ENCODE measurements around the gene RAD9A.

Gene RAD9A

GRCh38 chr11:67391304-67392182, at the start of gene RAD9A:
TSS of gene RAD9A (plus strand) at chr11:67391986. CDS start at chr11:67392045, 59 bp downstream.
- Mint-ChIP-seq H3K4me3 (peak within 1 kb of the TSS; percentile 88), H3K9me3 (no peaks in the 10 kb centered on the region), H3K27ac (peak within 1 kb of the TSS; percentile 55), H3K27me3 (no peaks in the 10 kb centered on the region), H3K4me1 (peaks cover 35% of the 10 kb centered on the region), H3K36me3 (no peaks in the 10 kb centered on the region)
- DNase-seq (ENCODE audit: low spot score in 2 of 2) (peak; percentile 85 to 89), ATAC-seq (ENCODE audit: low read depth) (peak; percentile 84)

DNA sequence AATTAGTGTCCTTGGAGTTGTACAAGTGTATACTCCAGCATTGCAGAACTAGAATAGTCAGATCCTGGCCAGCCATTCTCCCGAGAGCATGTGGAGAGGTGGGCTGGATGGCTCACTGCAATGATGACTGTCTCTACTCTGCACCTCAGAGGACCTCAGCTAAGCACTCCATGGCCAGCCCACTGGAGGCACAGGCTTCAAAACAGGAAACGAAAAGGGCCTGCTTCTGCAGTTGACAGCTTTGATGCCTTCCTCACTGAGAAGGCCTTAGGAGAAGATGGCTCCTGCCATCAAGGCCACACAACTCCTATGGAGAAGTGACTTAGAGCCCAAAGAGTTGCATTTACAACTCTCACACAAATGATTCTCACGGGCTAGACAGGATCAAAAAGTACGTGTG, 47.5 kb upstream of the RAD9A start:
- no peaks in the 10 kb centered on the region for H3K27me3 Mint-ChIP-seq
- DNase-seq (ENCODE audit: low spot score in 2 of 2) (no peak), ATAC-seq (ENCODE audit: low read depth) (peak; percentile 69)
- H3K9me3 Mint-ChIP-seq: no peaks in the 10 kb centered on the region
- H3K4me1 Mint-ChIP-seq: peaks cover 33% of the 10 kb centered on the region
- peak overlapping the region; percentile 43 for H3K27ac Mint-ChIP-seq
- peak overlapping the region; percentile 48 for H3K4me3 Mint-ChIP-seq
- no peaks in the 10 kb centered on the region for H3K36me3 Mint-ChIP-seq

GRCh38 chr11:67345247-67345919, 46.4 kb upstream of the RAD9A start:
- peak; percentile 50 for ATAC-seq (ENCODE audit: low read depth)
- Mint-ChIP-seq H3K4me3 (no peak overlapping the region), H3K27ac (no peak overlapping the region), H3K36me3 (no peaks in the 10 kb centered on the region), H3K4me1 (peaks cover 43% of the 10 kb centered on the region), H3K27me3 (no peaks in the 10 kb centered on the region), H3K9me3 (no peaks in the 10 kb centered on the region)
- DNase-seq (ENCODE audit: low spot score in 2 of 2): no peak

DNA sequence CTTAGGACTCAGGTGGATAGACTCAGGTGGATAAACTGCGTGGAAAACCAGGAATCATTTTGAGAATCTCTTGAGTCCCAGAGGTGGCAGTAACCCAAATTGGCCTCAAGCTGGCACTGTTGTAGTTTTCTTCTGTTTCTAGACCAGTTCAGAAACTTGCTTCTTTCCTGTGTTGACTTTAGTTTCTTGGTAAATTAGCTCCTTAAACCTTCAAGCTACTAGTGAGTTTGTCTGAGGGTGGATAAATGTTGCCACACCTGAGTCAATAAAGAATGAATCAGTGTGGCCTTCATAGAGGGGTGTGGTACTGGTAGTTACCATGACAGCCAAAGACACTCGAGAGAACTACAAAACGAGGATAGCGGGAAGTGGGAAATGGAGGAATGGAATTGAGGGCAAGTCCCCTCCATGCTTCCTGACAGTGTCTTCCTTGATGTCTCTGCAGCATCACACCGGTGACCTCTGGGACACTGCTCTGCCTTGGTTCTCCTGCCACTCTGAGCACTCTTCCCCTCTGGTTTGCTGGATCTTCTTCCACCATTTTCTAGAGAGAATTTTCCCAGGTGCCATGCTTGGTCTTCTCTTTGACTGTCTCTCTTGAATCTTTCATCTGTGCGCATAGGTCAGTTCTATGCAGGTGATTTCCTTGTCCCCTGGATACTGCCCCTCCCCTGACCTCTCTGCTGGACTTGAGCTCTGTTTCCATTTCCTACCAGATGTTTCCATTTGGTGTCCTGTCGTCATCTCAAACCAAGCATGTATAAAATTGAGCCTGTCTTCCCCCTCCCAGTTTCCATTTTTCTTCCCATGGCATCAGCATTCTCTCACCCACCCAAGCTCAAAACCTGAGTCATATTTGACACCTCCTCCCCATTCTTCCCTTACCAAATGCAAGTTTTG, 45.6 kb upstream of the RAD9A start:
- no peak for DNase-seq (ENCODE audit: low spot score in 2 of 2)
- Mint-ChIP-seq H3K27ac (no peak overlapping the region), H3K4me1 (peaks cover 43% of the 10 kb centered on the region), H3K36me3 (peaks cover under 1% of the 10 kb centered on the region), H3K9me3 (no peaks in the 10 kb centered on the region), H3K27me3 (no peaks in the 10 kb centered on the region), H3K4me3 (no peak overlapping the region)
- peak; percentile 54 for ATAC-seq (ENCODE audit: low read depth)

- no peak for DNase-seq (ENCODE audit: low spot score in 2 of 2)
- Mint-ChIP-seq H3K4me3 (no peak overlapping the region), H3K27me3 (no peaks in the 10 kb centered on the region), H3K27ac (peak overlapping the region; percentile 11), H3K9me3 (no peaks in the 10 kb centered on the region), H3K36me3 (peaks cover 1% of the 10 kb centered on the region), H3K4me1 (peaks cover 45% of the 10 kb centered on the region)
- no peak for ATAC-seq (ENCODE audit: low read depth)
These were observed 43.6 kb upstream of the RAD9A start for GRCh38 chr11:67347964-67348749.

DNA sequence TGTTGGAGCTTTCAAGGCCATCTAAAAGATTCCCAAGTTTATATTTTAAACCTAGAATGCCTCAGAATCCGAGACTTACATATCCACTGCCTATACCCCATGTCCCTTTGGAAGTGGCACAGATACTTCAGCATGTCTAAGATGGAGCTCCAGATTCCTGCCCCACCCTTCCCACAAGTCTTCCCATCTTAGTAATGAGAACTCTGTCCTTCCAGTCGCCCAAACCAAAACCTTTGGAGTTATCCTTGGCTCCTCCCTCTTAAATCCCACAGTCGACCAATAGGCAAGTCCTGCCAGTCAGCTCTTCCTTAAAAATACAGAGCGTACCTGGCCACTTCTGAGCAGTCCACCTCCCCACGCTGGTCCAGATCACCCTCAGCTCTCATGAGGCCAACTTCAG, 42.8 kb upstream of the RAD9A start:
- Mint-ChIP-seq H3K4me1 (peaks cover 49% of the 10 kb centered on the region), H3K36me3 (peaks cover 1% of the 10 kb centered on the region), H3K27ac (peak overlapping the region; percentile 58), H3K9me3 (no peaks in the 10 kb centered on the region), H3K4me3 (no peak overlapping the region), H3K27me3 (no peaks in the 10 kb centered on the region)
- DNase-seq (ENCODE audit: low spot score in 2 of 2) (no peak), ATAC-seq (ENCODE audit: low read depth) (no peak)

DNA sequence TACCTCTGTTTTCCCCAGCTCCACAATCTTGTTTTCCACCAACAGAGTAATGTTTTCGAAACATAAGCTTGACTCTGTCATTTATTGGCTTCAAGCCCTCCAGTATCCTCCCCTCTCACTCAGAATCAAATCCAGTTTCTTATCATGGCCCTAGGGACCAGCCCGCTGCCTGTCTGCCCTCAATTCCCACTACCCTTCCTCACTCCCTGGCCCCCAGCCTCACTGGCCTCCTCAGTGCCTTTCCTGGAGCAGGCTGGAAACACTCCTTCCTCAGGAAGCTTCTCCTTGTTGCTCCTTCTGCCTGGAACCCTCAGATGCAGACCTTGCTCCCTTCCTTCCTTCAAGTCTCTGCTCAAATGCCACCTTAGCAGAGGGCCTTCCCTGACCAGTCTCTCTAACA, 42.3 kb upstream of the RAD9A start:
- H3K27me3 Mint-ChIP-seq: no peaks in the 10 kb centered on the region
- no peaks in the 10 kb centered on the region for H3K9me3 Mint-ChIP-seq
- H3K27ac Mint-ChIP-seq: peak overlapping the region; percentile 58
- ATAC-seq (ENCODE audit: low read depth) (no peak), DNase-seq (ENCODE audit: low spot score in 2 of 2) (no peak)
- peaks cover 1% of the 10 kb centered on the region for H3K36me3 Mint-ChIP-seq
- peaks cover 50% of the 10 kb centered on the region for H3K4me1 Mint-ChIP-seq
- H3K4me3 Mint-ChIP-seq: peak overlapping the region; percentile 56

DNA sequence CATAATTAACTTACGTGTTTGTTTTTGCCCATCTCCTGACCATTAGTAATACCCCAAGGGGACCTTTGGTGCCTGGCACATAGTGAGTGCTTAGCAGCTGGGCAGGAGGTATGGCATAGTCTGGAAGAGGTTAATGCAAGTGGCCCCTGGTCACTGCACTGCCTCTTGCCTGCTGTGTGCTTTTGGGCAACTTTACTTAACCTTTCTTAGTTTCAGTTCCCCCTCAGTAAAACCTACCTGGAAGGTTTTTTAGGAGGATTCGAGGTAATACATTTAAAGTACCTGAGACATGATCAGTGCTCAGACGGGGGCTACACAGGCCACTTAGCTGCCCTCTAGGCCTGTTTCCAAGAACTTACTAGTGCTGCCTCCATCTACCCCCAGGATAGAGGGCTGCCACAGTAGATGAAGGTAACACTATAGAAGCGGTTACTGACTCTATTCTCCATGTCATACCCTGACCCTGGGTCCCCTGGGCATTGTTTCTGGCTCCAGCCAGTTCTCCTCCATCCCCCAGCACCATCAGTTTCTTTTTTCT, 41.8 kb upstream of the RAD9A start:
- Mint-ChIP-seq H3K4me1 (peaks cover 52% of the 10 kb centered on the region), H3K4me3 (peak overlapping the region; percentile 56), H3K36me3 (peaks cover 1% of the 10 kb centered on the region), H3K27me3 (no peaks in the 10 kb centered on the region), H3K27ac (peak overlapping the region; percentile 58), H3K9me3 (no peaks in the 10 kb centered on the region)
- DNase-seq (ENCODE audit: low spot score in 2 of 2): no peak
- ATAC-seq (ENCODE audit: low read depth): no peak

DNA sequence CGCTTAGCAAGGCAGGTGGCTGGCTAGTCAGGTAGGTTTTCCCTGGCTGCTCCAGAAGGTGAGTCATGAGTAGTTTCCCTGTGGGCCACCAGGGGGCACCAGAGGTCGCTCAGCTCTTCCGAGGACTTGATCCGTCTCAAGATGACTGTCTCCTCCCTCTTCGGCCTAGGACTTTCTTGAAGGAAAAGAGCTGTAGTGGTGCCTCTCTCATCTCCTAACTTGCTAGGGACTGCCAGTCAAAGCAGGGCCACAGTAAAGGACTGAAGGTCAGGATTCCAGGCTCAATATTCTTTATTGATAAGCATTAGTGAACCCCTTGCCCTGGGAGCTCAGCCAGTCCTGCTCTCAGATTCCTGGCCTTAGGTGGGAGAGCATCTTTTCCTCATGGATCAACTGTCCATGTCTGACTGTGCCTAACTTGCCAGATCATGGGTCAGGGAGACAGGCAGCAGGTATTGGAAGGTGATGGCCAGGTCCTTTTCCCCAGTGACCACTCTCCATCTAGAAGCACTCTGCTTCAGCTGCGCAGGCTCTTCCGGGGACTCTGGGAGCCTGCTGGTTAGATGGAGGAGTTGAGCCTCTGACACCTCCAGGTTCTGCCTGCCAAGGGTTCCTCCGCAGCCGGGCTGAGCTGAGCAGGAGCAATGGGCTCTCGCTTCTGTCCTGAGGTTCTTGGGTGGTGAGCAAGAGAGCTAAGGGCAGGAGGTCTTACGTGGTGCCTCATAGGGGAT, 40.3 kb upstream of the RAD9A start:
- no peaks in the 10 kb centered on the region for H3K27me3 Mint-ChIP-seq

GRCh38 chr11:67352546-67353316, 39.1 kb upstream of the RAD9A start:
- H3K36me3 Mint-ChIP-seq: peaks cover 1% of the 10 kb centered on the region
- peak overlapping the region; percentile 91 for H3K4me3 Mint-ChIP-seq
- peaks cover 61% of the 10 kb centered on the region for H3K4me1 Mint-ChIP-seq
- H3K27me3 Mint-ChIP-seq: no peaks in the 10 kb centered on the region
- H3K9me3 Mint-ChIP-seq: no peaks in the 10 kb centered on the region
- peak overlapping the region; percentile 97 for H3K27ac Mint-ChIP-seq
- DNase-seq (ENCODE audit: low spot score in 2 of 2): peak in 1 of 2 donors; percentile 74
- peak; percentile 47 for ATAC-seq (ENCODE audit: low read depth)

More for the DNA sequence above, 40.3 kb upstream of the RAD9A start:
- H3K9me3 Mint-ChIP-seq: no peaks in the 10 kb centered on the region
- H3K36me3 Mint-ChIP-seq: peaks cover 1% of the 10 kb centered on the region
- H3K27ac Mint-ChIP-seq: peak overlapping the region; percentile 48
- DNase-seq (ENCODE audit: low spot score in 2 of 2): peak; percentile 59 to 63
- no peak for ATAC-seq (ENCODE audit: low read depth)
- peaks cover 51% of the 10 kb centered on the region for H3K4me1 Mint-ChIP-seq
- H3K4me3 Mint-ChIP-seq: peak overlapping the region; percentile 77

- ATAC-seq (ENCODE audit: low read depth) (peak; percentile 81), DNase-seq (ENCODE audit: low spot score in 2 of 2) (peak; percentile 91 to 93)
These were observed 38.3 kb upstream of the RAD9A start, which contains the start of gene POLD4 for GRCh38 chr11:67353317-67354074. TSS of gene POLD4 (minus strand) at chr11:67353546. CDS start at chr11:67353399, 147 bp downstream.

More at GRCh38 chr11:67353317-67354074, 38.3 kb upstream of the RAD9A start, which contains the start of gene POLD4:
- Mint-ChIP-seq H3K9me3 (no peaks in the 10 kb centered on the region), H3K36me3 (peaks cover 1% of the 10 kb centered on the region), H3K27ac (peak within 1 kb of the TSS; percentile 97), H3K4me1 (peaks cover 65% of the 10 kb centered on the region), H3K4me3 (peak within 1 kb of the TSS; percentile 91), H3K27me3 (no peaks in the 10 kb centered on the region)
